H1 (cell line): ENCODE results near the gene C4B. TPM values are rescaled to one million over a fixed set of nuclear protein-coding genes. Genes with fewer than 3 reads are reported as not detected.

Experiments
- ASH2L ChIP-seq: fragments of 200-600, 300-600 bp; sonication (generic); IDR thresholded peaks from one replicate; pipeline ENCODE4 v1.7.1; 2017; ENCODE audit warnings: low read length
- CTCF ChIP-seq, 3 experiments: IDR thresholded peaks; 1 replicate in 2 of 3; 2 replicates in 1 of 3; pipeline versions ENCODE4 v1.5.1 to v1.6.1; 2011; ENCODE audit warnings: low read length in 3 of 3, mild to moderate bottlenecking in 3 of 3, inconsistent platforms in 2 of 3, low read depth in 1 of 3, moderate library complexity in 1 of 3; ENCODE audit not compliant: insufficient read depth in 1 of 3; ENCODE audit errors: control extremely low read depth in 1 of 3
- polyA plus RNA-seq, 7 experiments: library from polyadenylated mRNA; depleted of rRNA in 3 of 7; stranded (reverse) in 5 of 7; unstranded in 2 of 7; fragments of >200 nt in 5 of 7; fragments of 200-250 nt in 2 of 7; gene quantifications; 1 replicate in 5 of 7; 2 replicates in 1 of 7; 4 replicates in 1 of 7; pipeline versions ENCODE4 v1.2.1 to v1.2.3, GENCODE V29; 2011 to 2013; ENCODE audit warnings: missing spikeins in 2 of 7, mixed read lengths in 2 of 7
- total RNA-seq: library from RNA; stranded (reverse); fragmentation: NEBNext Ultra II Directional; extraction: Animal tissue kit (Norgen Biotek cat#: 25700); gene quantifications from 2 replicates; pipeline ENCODE4 v1.2.1, GENCODE V29; 2021

The C4B gene
- total and polyA plus RNA-seq, 2 of the 8 experiments (the other 6 are each of a cell fraction or from before 2014, with no cell fraction given): 0.74 to 3.5 TPM

- no peak for TF ChIP-seq CTCF (IDR thresholded peaks at IDR 0.05; ENCODE audit: control extremely low read depth in 1 of 3, insufficient read depth in 1 of 3, low read depth in 1 of 3, low read length in 3 of 3)
- no peak for TF ChIP-seq ASH2L
- TF ChIP-seq, all 59 proteins: peak for 0
Observed at GRCh38 chr6:32058511-32058963, 43.9 kb downstream of the C4B start (continued).
